HepG2 (cell line): ENCODE data around the gene LCN1. TPM values are rescaled to one million over a fixed set of nuclear protein-coding genes. Genes with fewer than 3 reads are reported as not detected.

ENCODE experiments used
- ARID3A ChIP-seq: IDR thresholded peaks from 2 replicates; pipeline ENCODE4 v1.6.1; 2012; ENCODE audit warnings: low read depth, low read length, improper control_type of control experiment
- DMTF1 ChIP-seq: sonication (generic); formaldehyde crosslinking; IDR thresholded peaks from 2 replicates; pipeline ENCODE4 v1.4.0; 2020; ENCODE audit warnings: mild to moderate bottlenecking, missing genetic modification reagents
- EP300 ChIP-seq, 3 experiments: sonication (generic) in 1 of 3; formaldehyde crosslinking in 1 of 3; IDR thresholded peaks; 2 replicates each; pipeline versions ENCODE4 v1.5.1 to v1.6.1; 2011 to 2020; ENCODE audit warnings: low read depth in 2 of 3, low read length in 2 of 3, borderline replicate concordance in 1 of 3, improper control_type of control experiment in 1 of 3, mild to moderate bottlenecking in 1 of 3, missing genetic modification reagents in 1 of 3, moderate library complexity in 1 of 3
- EZH2 ChIP-seq: conservative IDR thresholded peaks from 2 replicates; pipeline ENCODE4 v1.6.1; 2012; ENCODE audit warnings: mild to moderate bottlenecking, low read depth, low read length, moderate library complexity
- MIER2 ChIP-seq: IDR thresholded peaks from 2 replicates; pipeline ENCODE4 v1.6.1; 2016; ENCODE audit warnings: missing biosample characterization, missing genetic modification reagents
- NFATC3 ChIP-seq: sonication (generic); formaldehyde crosslinking; IDR thresholded peaks from 2 replicates; pipeline ENCODE4 v1.5.1; 2020; ENCODE audit warnings: mild to moderate bottlenecking, missing genetic modification reagents
- NFKB2 ChIP-seq: sonication (generic); formaldehyde crosslinking; IDR thresholded peaks from 2 replicates; pipeline ENCODE4 v1.4.0; 2020; ENCODE audit warnings: missing genetic modification reagents, borderline replicate concordance
- NFYC ChIP-seq: IDR thresholded peaks from 2 replicates; pipeline ENCODE4 v1.6.1; 2016; ENCODE audit warnings: missing genetic modification reagents, missing compliant biosample characterization
- NR2F1 ChIP-seq, 2 experiments: fragments of 450-650 bp in 1 of 2; formaldehyde crosslinking in 1 of 2; IDR thresholded peaks; 2 replicates each; pipeline versions ENCODE4 v1.5.0 to v1.6.1; 2016 to 2020; ENCODE audit warnings: mild to moderate bottlenecking in 1 of 2, missing compliant biosample characterization in 1 of 2, missing genetic modification reagents in 1 of 2, moderate library complexity in 1 of 2
- POGK ChIP-seq: sonication (generic); formaldehyde crosslinking; conservative IDR thresholded peaks from 2 replicates; pipeline ENCODE4 v1.8.0; 2022; ENCODE audit warnings: mild to moderate bottlenecking, moderate library complexity, missing genetic modification reagents
- SRY ChIP-seq: sonication (generic); formaldehyde crosslinking; IDR thresholded peaks from 2 replicates; pipeline ENCODE4 v1.8.0; 2022; ENCODE audit warnings: mild to moderate bottlenecking, missing genetic modification reagents
- TEAD3 ChIP-seq: optimal IDR thresholded peaks from 2 replicates; pipeline ENCODE3; 2016; ENCODE audit warnings: borderline replicate concordance
- TFDP1 ChIP-seq: IDR thresholded peaks from 2 replicates; pipeline ENCODE4 v1.6.1; 2016; ENCODE audit warnings: missing compliant biosample characterization, missing genetic modification reagents, borderline replicate concordance
- ZBTB8A ChIP-seq: sonication (generic); formaldehyde crosslinking; IDR thresholded peaks from 2 replicates; pipeline ENCODE4 v1.4.0; 2020; ENCODE audit warnings: mild to moderate bottlenecking, low read depth, missing genetic modification reagents, borderline replicate concordance
- ZNF331 ChIP-seq: sonication (generic); formaldehyde crosslinking; IDR thresholded peaks from 2 replicates; pipeline ENCODE4 v1.4.0; 2020; ENCODE audit warnings: missing genetic modification reagents
- ZNF616 ChIP-seq: sonication (generic); formaldehyde crosslinking; IDR thresholded peaks from 2 replicates; pipeline ENCODE4 v1.5.0; 2020; ENCODE audit warnings: low read depth, mild to moderate bottlenecking, missing genetic modification reagents
- ZNF883 ChIP-seq: sonication (generic); formaldehyde crosslinking; IDR thresholded peaks from 2 replicates; pipeline ENCODE4 v1.5.1; 2020; ENCODE audit warnings: mild to moderate bottlenecking, missing genetic modification reagents; ENCODE audit errors: not compliant biosample characterization
- polyA plus RNA-seq, 8 experiments: library from polyadenylated mRNA; depleted of rRNA in 3 of 8; stranded (reverse) in 7 of 8; unstranded in 1 of 8; fragments of >200 nt; fragmentation: Illumina TruSeq in 4 of 8; extraction: Trizol in 4 of 8; gene quantifications; 2 replicates each; pipeline versions ENCODE4 v1.2.1 to v1.2.3, GENCODE V29; 2011 to 2016; ENCODE audit warnings: low read depth in 4 of 8, missing spikeins in 1 of 8, mixed read lengths in 1 of 8; ENCODE audit not compliant: insufficient read depth in 1 of 8
- total RNA-seq, 5 experiments: library from RNA; depleted of rRNA; stranded (reverse); fragments of >200 nt; fragmentation: Illumina TruSeq; extraction: Trizol; gene quantifications; 2 replicates each; pipeline ENCODE4 v1.2.3, GENCODE V29; 2016; ENCODE audit warnings: low read depth in 1 of 5
- TF ChIP-seq, protein P1 (sequence below): sonication (generic); formaldehyde crosslinking; IDR thresholded peaks from 2 replicates; pipeline ENCODE4 v1.8.0; 2022; ENCODE audit warnings: mild to moderate bottlenecking, missing genetic modification reagents

LCN1 gene
- total and polyA plus RNA-seq, 2 of the 13 experiments (the other 11 are each of a cell fraction or from before 2014, with no cell fraction given) = not detected

GRCh38 chr9:135500525-135501260 lies 20.5 kb upstream of the LCN1 start, which contains the start of gene MRPS2 (continued):
- TF ChIP-seq POGK (CRISPR knock-in tag) = peak; percentile 67
- no peak for TF ChIP-seq ARID3A
- TF ChIP-seq NFYC (CRISPR knock-in tag) = no peak
- no peak for TF ChIP-seq ZNF616 (CRISPR knock-in tag)
- 0 out of 2 replicates have a peak, but pooled peaks have one; percentile 27 for TF ChIP-seq ZBTB8A
- TF ChIP-seq EZH2 = no peak
- peak; percentile 77 for TF ChIP-seq ZNF331 (CRISPR knock-in tag)
- peak; percentile 76 for TF ChIP-seq NFKB2
- TF ChIP-seq SRY = peak; percentile 83; the same call in 1 of the 2 replicates
- 0 out of 2 replicates have a peak, but pooled peaks have one; percentile 26 for TF ChIP-seq MIER2 (CRISPR knock-in tag)
- peak in 1 of 2 experiments; percentile 78; a peak in 2 of 4 replicates for TF ChIP-seq NR2F1 (CRISPR knock-in tag; IDR thresholded peaks at IDR 0.05)
- peak; percentile 65; the same call in 1 of the 2 replicates for TF ChIP-seq TFDP1 (CRISPR knock-in tag)
- peak; percentile 60 for TF ChIP-seq TEAD3
- TF ChIP-seq EP300 (IDR thresholded peaks at IDR 0.05; ENCODE audit: low read depth in 2 of 2, low read length in 2 of 2) = 0 out of 4 replicates have a peak, but pooled peaks of 1 of the 2 experiments have one; percentile 14
- no peak for TF ChIP-seq EP300 (CRISPR knock-in tag; IDR thresholded peaks at IDR 0.05; ENCODE audit: borderline replicate concordance)
- no peak for TF ChIP-seq DMTF1
- no peak for TF ChIP-seq NFATC3
- TF ChIP-seq ZNF883 (CRISPR knock-in tag) = peak; percentile 73
- TF ChIP-seq, protein P1, sequence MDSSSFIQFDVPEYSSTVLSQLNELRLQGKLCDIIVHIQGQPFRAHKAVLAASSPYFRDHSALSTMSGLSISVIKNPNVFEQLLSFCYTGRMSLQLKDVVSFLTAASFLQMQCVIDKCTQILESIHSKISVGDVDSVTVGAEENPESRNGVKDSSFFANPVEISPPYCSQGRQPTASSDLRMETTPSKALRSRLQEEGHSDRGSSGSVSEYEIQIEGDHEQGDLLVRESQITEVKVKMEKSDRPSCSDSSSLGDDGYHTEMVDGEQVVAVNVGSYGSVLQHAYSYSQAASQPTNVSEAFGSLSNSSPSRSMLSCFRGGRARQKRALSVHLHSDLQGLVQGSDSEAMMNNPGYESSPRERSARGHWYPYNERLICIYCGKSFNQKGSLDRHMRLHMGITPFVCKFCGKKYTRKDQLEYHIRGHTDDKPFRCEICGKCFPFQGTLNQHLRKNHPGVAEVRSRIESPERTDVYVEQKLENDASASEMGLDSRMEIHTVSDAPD (CRISPR knock-in tag) = peak; percentile 66; the same call in 1 of the 2 replicates
